COR-L47 (cell line): ENCODE measurements around the gene ETFRF1.

ENCODE experiments used
- DNase-seq: peaks from one replicate; lab custom pipeline; 2025; lab: John Stamatoyannopoulos, UW

ETFRF1 gene

GRCh38 chr12:25236190-25236589 lies 41.2 kb downstream of the ETFRF1 start:
- no peak for DNase-seq

- no peak for DNase-seq
Observed at GRCh38 chr12:25236626-25237025, 41.6 kb downstream of the ETFRF1 start.

GRCh38 chr12:25241167-25242020 lies 46.4 kb downstream of the ETFRF1 start:
- DNase-seq, result no peak

GRCh38 chr12:25242981-25243679 lies 48.1 kb downstream of the ETFRF1 start:
- no peak for DNase-seq

- no peak for DNase-seq
Observed at GRCh38 chr12:25243680-25243990, 48.6 kb downstream of the ETFRF1 start.

- no peak for DNase-seq
Observed at GRCh38 chr12:25245491-25245890, 50.5 kb downstream of the ETFRF1 start.

GRCh38 chr12:25248137-25248536 lies 53.1 kb downstream of the ETFRF1 start:
- no peak for DNase-seq

GRCh38 chr12:25248732-25249131 lies 53.7 kb downstream of the ETFRF1 start:
- DNase-seq, result no peak

- DNase-seq, result no peak
Observed at GRCh38 chr12:25249931-25250738, 55.1 kb downstream of the ETFRF1 start.

- peak; percentile 67 for DNase-seq
Observed at GRCh38 chr12:25250744-25251730, 56.0 kb downstream of the ETFRF1 start, which contains the start of gene KRAS. KRAS (minus strand) TSS chr12:25250929.

GRCh38 chr12:25251769-25252168 lies 56.7 kb downstream of the ETFRF1 start:
- no peak for DNase-seq

GRCh38 chr12:25252946-25253345 lies 57.9 kb downstream of the ETFRF1 start:
- DNase-seq, result no peak

GRCh38 chr12:25253371-25254068 lies 58.5 kb downstream of the ETFRF1 start:
- DNase-seq, result no peak

GRCh38 chr12:25254271-25254880 lies 59.3 kb downstream of the ETFRF1 start:
- DNase-seq, result no peak
